ENCODE results near the gene TRRAP. TPM values are rescaled to one million over a fixed set of nuclear protein-coding genes. Genes with fewer than 3 reads are reported as not detected.

The TRRAP gene
- total and polyA plus RNA-seq, 4 donors: 4.3 to 22.7 (median 10.1) TPM

GRCh38 chr7:98970016-98970615 is 91.8 kb downstream of the TRRAP start:
- no peak overlapping the region for H3K27ac ChIP-seq (ENCODE audit: low read depth in 1 of 2, low read length in 2 of 2)
- H3K36me3 ChIP-seq (ENCODE audit: control insufficient read depth in 4 of 4, insufficient read depth in 3 of 4, low read depth in 1 of 4, low read length in 3 of 4): peaks cover 38 to 90% (median 61%) of the 10 kb centered on the region in 4 donors
- no peaks in the 10 kb centered on the region for H3K4me1 ChIP-seq (ENCODE audit: control insufficient read depth in 4 of 4, insufficient read depth in 4 of 4, low read length in 3 of 4)
- H3K4me3 ChIP-seq (ENCODE audit: low read depth in 1 of 3, low read length in 3 of 3): no peak overlapping the region
- no peak for DNase-seq (ENCODE audit: low spot score)
- H3K9me3 ChIP-seq (ENCODE audit: control insufficient read depth in 4 of 4, low read length in 3 of 4): no peaks in the 10 kb centered on the region
- no peaks in the 10 kb centered on the region for H3K27me3 ChIP-seq (ENCODE audit: control insufficient read depth in 4 of 4, insufficient read depth in 4 of 4, low read length in 3 of 4)
- no peak for TF ChIP-seq FOXA1 (IDR thresholded peaks at IDR 0.05)
- TF ChIP-seq NR2F2 (IDR thresholded peaks at IDR 0.05): no peak
- TF ChIP-seq, protein P1, sequence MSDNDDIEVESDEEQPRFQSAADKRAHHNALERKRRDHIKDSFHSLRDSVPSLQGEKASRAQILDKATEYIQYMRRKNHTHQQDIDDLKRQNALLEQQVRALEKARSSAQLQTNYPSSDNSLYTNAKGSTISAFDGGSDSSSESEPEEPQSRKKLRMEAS (IDR thresholded peaks at IDR 0.05): no peak
- TF ChIP-seq, protein P2, sequence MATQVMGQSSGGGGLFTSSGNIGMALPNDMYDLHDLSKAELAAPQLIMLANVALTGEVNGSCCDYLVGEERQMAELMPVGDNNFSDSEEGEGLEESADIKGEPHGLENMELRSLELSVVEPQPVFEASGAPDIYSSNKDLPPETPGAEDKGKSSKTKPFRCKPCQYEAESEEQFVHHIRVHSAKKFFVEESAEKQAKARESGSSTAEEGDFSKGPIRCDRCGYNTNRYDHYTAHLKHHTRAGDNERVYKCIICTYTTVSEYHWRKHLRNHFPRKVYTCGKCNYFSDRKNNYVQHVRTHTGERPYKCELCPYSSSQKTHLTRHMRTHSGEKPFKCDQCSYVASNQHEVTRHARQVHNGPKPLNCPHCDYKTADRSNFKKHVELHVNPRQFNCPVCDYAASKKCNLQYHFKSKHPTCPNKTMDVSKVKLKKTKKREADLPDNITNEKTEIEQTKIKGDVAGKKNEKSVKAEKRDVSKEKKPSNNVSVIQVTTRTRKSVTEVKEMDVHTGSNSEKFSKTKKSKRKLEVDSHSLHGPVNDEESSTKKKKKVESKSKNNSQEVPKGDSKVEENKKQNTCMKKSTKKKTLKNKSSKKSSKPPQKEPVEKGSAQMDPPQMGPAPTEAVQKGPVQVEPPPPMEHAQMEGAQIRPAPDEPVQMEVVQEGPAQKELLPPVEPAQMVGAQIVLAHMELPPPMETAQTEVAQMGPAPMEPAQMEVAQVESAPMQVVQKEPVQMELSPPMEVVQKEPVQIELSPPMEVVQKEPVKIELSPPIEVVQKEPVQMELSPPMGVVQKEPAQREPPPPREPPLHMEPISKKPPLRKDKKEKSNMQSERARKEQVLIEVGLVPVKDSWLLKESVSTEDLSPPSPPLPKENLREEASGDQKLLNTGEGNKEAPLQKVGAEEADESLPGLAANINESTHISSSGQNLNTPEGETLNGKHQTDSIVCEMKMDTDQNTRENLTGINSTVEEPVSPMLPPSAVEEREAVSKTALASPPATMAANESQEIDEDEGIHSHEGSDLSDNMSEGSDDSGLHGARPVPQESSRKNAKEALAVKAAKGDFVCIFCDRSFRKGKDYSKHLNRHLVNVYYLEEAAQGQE (IDR thresholded peaks at IDR 0.05): no peak
- TF ChIP-seq GABPA (IDR thresholded peaks at IDR 0.05 in 1 of 2, conservative IDR thresholded peaks at IDR 0.05 in 1 of 2): no peak
- no peak for TF ChIP-seq HNF4A (conservative IDR thresholded peaks at IDR 0.05)
- no peak for TF ChIP-seq ATF3 (IDR thresholded peaks at IDR 0.05)
- H3K9ac ChIP-seq (ENCODE audit: low read depth in 1 of 2, low read length in 2 of 2): no peak overlapping the region
- WGBS: 97% methylated on average over 24 of the region's 24 CpGs

- H3K27me3 ChIP-seq (ENCODE audit: control insufficient read depth in 4 of 4, insufficient read depth in 4 of 4, low read length in 3 of 4): no peaks in the 10 kb centered on the region
- H3K9ac ChIP-seq (ENCODE audit: low read depth in 1 of 2, low read length in 2 of 2): no peak overlapping the region
- 96% methylated on average over 12 of the region's 12 CpGs for WGBS
- no peaks in the 10 kb centered on the region for H3K4me1 ChIP-seq (ENCODE audit: control insufficient read depth in 4 of 4, insufficient read depth in 4 of 4, low read length in 3 of 4)
- no peak for DNase-seq (ENCODE audit: low spot score)
- no peak overlapping the region for H3K27ac ChIP-seq (ENCODE audit: low read depth in 1 of 2, low read length in 2 of 2)
- no peaks in the 10 kb centered on the region for H3K9me3 ChIP-seq (ENCODE audit: control insufficient read depth in 4 of 4, low read length in 3 of 4)
- TF ChIP-seq, protein P3, sequence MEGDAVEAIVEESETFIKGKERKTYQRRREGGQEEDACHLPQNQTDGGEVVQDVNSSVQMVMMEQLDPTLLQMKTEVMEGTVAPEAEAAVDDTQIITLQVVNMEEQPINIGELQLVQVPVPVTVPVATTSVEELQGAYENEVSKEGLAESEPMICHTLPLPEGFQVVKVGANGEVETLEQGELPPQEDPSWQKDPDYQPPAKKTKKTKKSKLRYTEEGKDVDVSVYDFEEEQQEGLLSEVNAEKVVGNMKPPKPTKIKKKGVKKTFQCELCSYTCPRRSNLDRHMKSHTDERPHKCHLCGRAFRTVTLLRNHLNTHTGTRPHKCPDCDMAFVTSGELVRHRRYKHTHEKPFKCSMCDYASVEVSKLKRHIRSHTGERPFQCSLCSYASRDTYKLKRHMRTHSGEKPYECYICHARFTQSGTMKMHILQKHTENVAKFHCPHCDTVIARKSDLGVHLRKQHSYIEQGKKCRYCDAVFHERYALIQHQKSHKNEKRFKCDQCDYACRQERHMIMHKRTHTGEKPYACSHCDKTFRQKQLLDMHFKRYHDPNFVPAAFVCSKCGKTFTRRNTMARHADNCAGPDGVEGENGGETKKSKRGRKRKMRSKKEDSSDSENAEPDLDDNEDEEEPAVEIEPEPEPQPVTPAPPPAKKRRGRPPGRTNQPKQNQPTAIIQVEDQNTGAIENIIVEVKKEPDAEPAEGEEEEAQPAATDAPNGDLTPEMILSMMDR (IDR thresholded peaks at IDR 0.05; ENCODE audit: low read depth, low read length, missing input control): no peak
- H3K36me3 ChIP-seq (ENCODE audit: control insufficient read depth in 4 of 4, insufficient read depth in 3 of 4, low read depth in 1 of 4, low read length in 3 of 4): peaks cover 38 to 90% (median 58%) of the 10 kb centered on the region in 4 donors
- no peak overlapping the region for H3K4me3 ChIP-seq (ENCODE audit: low read depth in 1 of 3, low read length in 3 of 3)
These were observed 92.5 kb downstream of the TRRAP start for GRCh38 chr7:98970805-98971204.

DNA sequence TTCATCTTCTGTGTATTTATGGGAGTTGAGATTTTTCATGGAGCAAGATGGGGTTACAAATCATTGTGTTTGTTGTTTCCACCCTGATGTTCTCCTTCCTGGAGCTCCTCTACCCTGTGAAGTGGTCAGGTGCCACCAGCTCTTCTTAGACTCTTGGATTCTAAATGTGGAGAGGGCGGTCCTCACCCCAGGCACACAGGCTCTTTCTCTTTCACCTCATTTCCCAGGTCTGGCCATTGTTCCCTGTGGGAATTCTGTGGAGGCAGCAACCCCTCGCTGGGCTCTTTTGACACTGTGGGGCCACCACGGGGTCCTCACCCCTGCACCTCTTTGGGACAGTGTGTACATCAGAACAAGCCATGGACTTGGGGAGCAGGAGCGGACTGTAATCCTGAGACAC is 95.9 kb downstream of the TRRAP start:
- Histone ChIP-seq H3K4me3 (ENCODE audit: low read depth in 1 of 3, low read length in 3 of 3) (no peak overlapping the region), H3K27ac (ENCODE audit: low read depth in 1 of 2, low read length in 2 of 2) (no peak overlapping the region), H3K36me3 (ENCODE audit: control insufficient read depth in 4 of 4, insufficient read depth in 3 of 4, low read depth in 1 of 4, low read length in 3 of 4) (peaks cover 34 to 94% (median 71%) of the 10 kb centered on the region in 4 donors), H3K9me3 (ENCODE audit: control insufficient read depth in 4 of 4, low read length in 3 of 4) (no peaks in the 10 kb centered on the region), H3K4me1 (ENCODE audit: control insufficient read depth in 4 of 4, insufficient read depth in 4 of 4, low read length in 3 of 4) (no peaks in the 10 kb centered on the region), H3K27me3 (ENCODE audit: control insufficient read depth in 4 of 4, insufficient read depth in 4 of 4, low read length in 3 of 4) (no peaks in the 10 kb centered on the region), H3K9ac (ENCODE audit: low read depth in 1 of 2, low read length in 2 of 2) (no peak overlapping the region)
- WGBS: 94% methylated on average over 4 of the region's 4 CpGs
- TF ChIP-seq, protein P1 (IDR thresholded peaks at IDR 0.05): no peak
- TF ChIP-seq TAF1 (conservative IDR thresholded peaks at IDR 0.05): no peak
- no peak for TF ChIP-seq HNF4A (conservative IDR thresholded peaks at IDR 0.05)
- no peak for TF ChIP-seq SP1 (IDR thresholded peaks at IDR 0.05)
- no peak for TF ChIP-seq YY1 (IDR thresholded peaks at IDR 0.05)
- TF ChIP-seq RAD21 (IDR thresholded peaks at IDR 0.05): no peak
- TF ChIP-seq EGR1 (IDR thresholded peaks at IDR 0.05; ENCODE audit: low read depth in 2 of 2): no peak
- no peak for DNase-seq (ENCODE audit: low spot score)
